ENCODE data around the gene GULP1.
A peak's percentile ranks its signal among the peaks of the same experiment; 100 is the strongest.

The GULP1 gene

DNA sequence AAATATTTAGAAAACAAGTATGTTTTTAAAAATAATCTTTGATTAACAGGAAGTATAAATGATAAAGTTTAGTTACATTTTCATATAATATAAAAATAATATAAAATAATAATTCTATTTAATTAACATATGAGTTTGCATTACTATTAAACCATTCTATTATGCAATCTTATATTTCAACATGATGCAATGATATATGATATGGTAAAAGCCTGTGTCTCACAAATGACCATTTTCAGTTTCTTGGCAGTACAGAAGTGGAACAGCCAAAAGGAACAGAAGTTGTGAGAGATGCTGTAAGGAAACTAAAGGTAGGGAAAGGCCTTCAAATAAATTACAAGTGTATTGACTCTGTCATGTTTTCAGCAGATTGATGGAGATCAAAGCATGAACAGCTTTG is 230.8 kb downstream of the GULP1 start:
- TF ChIP-seq, protein P1, sequence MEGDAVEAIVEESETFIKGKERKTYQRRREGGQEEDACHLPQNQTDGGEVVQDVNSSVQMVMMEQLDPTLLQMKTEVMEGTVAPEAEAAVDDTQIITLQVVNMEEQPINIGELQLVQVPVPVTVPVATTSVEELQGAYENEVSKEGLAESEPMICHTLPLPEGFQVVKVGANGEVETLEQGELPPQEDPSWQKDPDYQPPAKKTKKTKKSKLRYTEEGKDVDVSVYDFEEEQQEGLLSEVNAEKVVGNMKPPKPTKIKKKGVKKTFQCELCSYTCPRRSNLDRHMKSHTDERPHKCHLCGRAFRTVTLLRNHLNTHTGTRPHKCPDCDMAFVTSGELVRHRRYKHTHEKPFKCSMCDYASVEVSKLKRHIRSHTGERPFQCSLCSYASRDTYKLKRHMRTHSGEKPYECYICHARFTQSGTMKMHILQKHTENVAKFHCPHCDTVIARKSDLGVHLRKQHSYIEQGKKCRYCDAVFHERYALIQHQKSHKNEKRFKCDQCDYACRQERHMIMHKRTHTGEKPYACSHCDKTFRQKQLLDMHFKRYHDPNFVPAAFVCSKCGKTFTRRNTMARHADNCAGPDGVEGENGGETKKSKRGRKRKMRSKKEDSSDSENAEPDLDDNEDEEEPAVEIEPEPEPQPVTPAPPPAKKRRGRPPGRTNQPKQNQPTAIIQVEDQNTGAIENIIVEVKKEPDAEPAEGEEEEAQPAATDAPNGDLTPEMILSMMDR (IDR thresholded peaks at IDR 0.05; ENCODE audit: control insufficient read depth, extremely low read depth, insufficient read depth): no peak
- H3K4me3 ChIP-seq (ENCODE audit: low read depth, low read length): no peak overlapping the region
- no peak for DNase-seq (ENCODE audit: low read depth)

DNA sequence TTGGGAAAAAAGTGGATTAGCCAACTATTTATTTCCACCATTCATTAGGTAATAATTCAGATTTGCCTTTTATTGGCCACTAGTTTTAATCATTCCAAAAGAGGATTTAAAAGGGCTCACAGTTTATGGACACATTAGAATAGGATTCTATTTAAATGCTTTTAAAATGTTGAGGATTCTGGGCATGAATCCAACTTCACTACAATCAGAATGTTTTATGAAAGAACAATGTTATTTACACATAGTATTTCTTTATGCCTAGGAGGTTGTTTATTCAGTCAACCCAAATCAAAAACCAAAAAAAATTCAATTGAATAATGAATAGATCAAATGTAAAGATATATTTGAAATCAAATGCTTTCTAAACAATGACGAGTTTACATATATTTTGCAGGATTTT is 232.2 kb downstream of the GULP1 start:
- no peak overlapping the region for H3K4me3 ChIP-seq (ENCODE audit: low read depth, low read length)
- DNase-seq (ENCODE audit: low read depth): peak; percentile 96
- TF ChIP-seq, protein P1 (IDR thresholded peaks at IDR 0.05; ENCODE audit: control insufficient read depth, extremely low read depth, insufficient read depth): no peak

DNA sequence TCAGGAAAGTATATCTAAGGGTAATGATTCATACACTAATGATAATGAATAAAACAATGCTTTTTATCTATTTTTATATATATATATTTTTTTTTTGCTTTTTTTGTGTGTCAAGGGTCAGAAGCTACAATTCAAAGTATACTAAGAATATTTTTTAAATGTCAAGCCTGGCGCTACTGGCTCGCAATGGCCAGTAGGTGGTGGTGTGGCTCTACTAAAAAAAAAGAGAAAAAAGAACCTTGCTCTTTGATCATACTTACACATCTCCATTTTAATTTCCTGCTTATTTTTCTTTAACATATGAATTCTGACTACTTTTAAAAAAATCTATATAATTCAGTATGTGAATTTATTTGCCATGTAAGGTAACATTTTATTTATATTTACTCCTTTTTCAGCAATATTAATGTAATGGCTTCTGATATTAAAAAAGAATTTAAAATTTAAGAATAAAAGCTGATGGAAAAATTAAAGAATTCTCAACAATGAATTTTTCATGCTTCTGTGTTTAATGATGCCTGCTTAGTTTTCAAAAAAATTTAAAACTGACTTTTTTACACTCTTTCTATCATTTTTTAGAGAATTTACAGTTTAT is 232.9 kb downstream of the GULP1 start:
- H3K4me3 ChIP-seq (ENCODE audit: low read depth, low read length): no peak overlapping the region
- TF ChIP-seq, protein P1 (IDR thresholded peaks at IDR 0.05; ENCODE audit: control insufficient read depth, extremely low read depth, insufficient read depth): peak; percentile 57
- no peak for DNase-seq (ENCODE audit: low read depth)

DNA sequence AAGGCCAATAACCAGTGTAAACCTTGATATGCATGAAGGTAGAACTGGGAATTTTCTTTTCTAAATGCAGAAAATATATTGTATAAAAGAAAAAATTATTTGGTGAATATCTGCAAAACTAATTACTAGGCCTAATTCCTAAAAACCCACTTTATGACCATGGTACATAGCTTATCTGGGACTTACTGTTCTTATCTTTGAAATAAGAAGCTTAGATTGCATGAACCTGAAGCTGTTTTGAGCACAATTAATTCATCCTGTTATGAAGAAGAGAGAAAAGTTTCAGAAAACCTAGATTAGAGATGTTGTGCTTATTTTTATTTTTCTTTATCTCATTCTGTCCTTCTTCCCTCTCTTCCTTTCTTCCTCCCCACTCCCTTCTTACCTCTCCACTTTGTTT is 235.0 kb downstream of the GULP1 start:
- no peak for DNase-seq (ENCODE audit: low read depth)
- H3K4me3 ChIP-seq (ENCODE audit: low read depth, low read length): no peak overlapping the region
- TF ChIP-seq, protein P1 (IDR thresholded peaks at IDR 0.05; ENCODE audit: control insufficient read depth, extremely low read depth, insufficient read depth): no peak

DNA sequence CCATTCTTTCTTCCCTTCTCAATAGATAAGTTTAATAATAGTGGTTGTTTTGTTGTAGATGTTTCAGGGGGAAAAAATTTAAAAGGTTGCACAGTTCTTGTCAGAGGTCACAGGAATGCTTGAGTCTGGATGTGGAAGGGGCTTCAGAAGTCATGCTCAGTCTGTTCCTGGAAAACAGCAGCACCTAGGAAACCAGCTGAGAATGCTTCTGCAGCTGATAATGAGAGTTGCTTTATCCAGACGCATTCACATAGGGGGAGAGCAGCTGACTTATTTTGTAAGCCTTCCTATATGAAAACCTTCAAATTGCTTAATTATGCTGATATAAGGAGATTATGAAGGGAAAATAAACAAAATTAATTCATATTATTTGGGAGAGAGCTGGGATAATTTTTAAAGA is 235.5 kb downstream of the GULP1 start:
- DNase-seq (ENCODE audit: low read depth): no peak
- H3K4me3 ChIP-seq (ENCODE audit: low read depth, low read length): no peak overlapping the region
- TF ChIP-seq, protein P1 (IDR thresholded peaks at IDR 0.05; ENCODE audit: control insufficient read depth, extremely low read depth, insufficient read depth): no peak

DNA sequence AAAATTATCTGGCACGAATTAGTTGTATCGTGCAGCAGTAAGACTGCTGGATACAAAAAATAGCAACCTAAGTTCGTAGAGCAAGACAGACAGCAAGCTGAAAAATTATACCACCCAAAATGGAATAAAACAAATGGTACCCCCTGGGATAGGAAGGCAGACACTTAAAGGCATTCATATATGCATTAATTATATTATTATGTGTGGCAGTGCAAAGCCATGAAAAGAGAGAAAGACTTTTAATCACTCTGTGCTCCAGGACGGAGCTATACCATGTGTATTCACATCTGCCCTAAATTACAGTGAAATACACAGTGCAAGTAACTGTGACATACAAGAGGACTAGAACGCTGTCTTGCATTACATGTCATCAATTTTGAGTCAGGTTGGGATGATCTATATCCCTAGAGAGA is 235.9 kb downstream of the GULP1 start:
- TF ChIP-seq, protein P1 (IDR thresholded peaks at IDR 0.05; ENCODE audit: control insufficient read depth, extremely low read depth, insufficient read depth): no peak
- no peak for DNase-seq (ENCODE audit: low read depth)
- no peak overlapping the region for H3K4me3 ChIP-seq (ENCODE audit: low read depth, low read length)

DNA sequence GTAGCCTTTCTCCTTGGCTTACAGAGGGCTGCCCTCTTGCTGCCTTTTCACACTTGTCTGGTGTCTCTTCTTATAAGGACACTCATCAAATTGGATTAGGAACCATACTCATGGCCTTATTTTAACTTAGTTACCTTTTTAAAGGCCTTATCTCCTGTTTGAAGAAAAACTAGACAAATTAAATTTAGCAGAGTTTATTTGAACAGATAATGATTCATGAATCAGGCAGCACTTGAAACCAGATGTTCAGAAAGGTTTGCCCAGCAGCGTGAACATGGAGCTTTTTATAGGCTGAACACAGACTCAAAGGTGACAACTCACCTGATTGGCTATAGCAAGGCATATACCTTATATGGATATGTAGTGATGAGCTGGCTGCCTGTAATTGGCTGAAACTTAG is 238.0 kb downstream of the GULP1 start:
- H3K4me3 ChIP-seq (ENCODE audit: low read depth, low read length): no peak overlapping the region
- no peak for DNase-seq (ENCODE audit: low read depth)
- TF ChIP-seq, protein P1 (IDR thresholded peaks at IDR 0.05; ENCODE audit: control insufficient read depth, extremely low read depth, insufficient read depth): no peak
